Heart left ventricle (tissue), 16 donors: ENCODE measurements around the gene PASK. TPM values are rescaled to one million over a fixed set of nuclear protein-coding genes. Genes with fewer than 3 reads are reported as not detected.
A peak's percentile ranks its signal among the peaks of the same experiment; 100 is the strongest.

Source experiments
- ATAC-seq, 4 donors: fragments of 200-7000 bp; cut with Tn5 transposase; one replicate each; pipeline ENCODE4 v1.9.1; 2020 to 2022; ENCODE audit warnings: moderate library complexity in 4 of 4, mild to moderate bottlenecking in 3 of 4, moderate number of reproducible peaks in 1 of 4
- DNase-seq, 5 donors: peaks; one replicate each; pipeline ENCODE4 v3.0.0-alpha.2; 2020
- H3K27ac ChIP-seq, 12 donors: fragments of 200-600 bp; sonication (generic) in 4 of 12; one replicate each; pipeline versions ENCODE4 v1.5.0 to v1.8.0; 2016 to 2022; ENCODE audit warnings: mild to moderate bottlenecking in 2 of 12
- H3K27me3 ChIP-seq, 9 donors: fragments of 200-600 bp; sonication (generic) in 2 of 9; one replicate each; pipeline versions ENCODE4 v1.5.1 to v1.8.0; 2016 to 2022; ENCODE audit warnings: mild to moderate bottlenecking in 3 of 9
- H3K36me3 ChIP-seq, 9 donors: fragments of 200-600 bp; sonication (generic) in 2 of 9; one replicate each; pipeline versions ENCODE4 v1.5.0 to v1.8.0; 2018 to 2022; ENCODE audit warnings: mild to moderate bottlenecking in 2 of 9
- H3K4me1 ChIP-seq, 12 donors: fragments of 200-600 bp; sonication (generic) in 4 of 12; one replicate each; pipeline versions ENCODE4 v1.5.0 to v1.8.0; 2016 to 2022; ENCODE audit warnings: mild to moderate bottlenecking in 3 of 12
- H3K4me3 ChIP-seq, 12 donors: fragments of 200-600 bp; sonication (generic) in 4 of 12; one replicate each; pipeline versions ENCODE4 v1.5.0 to v1.8.0; 2017 to 2022; ENCODE audit warnings: mild to moderate bottlenecking in 9 of 12, moderate library complexity in 4 of 12
- H3K9me3 ChIP-seq, 12 donors: fragments of 200-600 bp; sonication (generic) in 4 of 12; one replicate each; pipeline versions ENCODE4 v1.5.0 to v1.8.0; 2016 to 2022; ENCODE audit warnings: mild to moderate bottlenecking in 1 of 12
- POLR2A ChIP-seq, 2 donors: fragments of 450-650 bp; IDR thresholded peaks; one replicate each; pipeline ENCODE4 v1.6.1; 2017; ENCODE audit warnings: antibody characterized with exemption in 2 of 2, mild to moderate bottlenecking in 2 of 2, moderate library complexity in 2 of 2
- WGBS, 4 donors: extraction: QIAGEN DNeasy Blood & Tissue Kit in 2 of 4; methylation state at CpG; one replicate each; pipeline versions ENCODE4 v1.1.5 to v1.1.7; 2013 to 2018; 5-methylcytosine and 5-hydroxymethylcytosine counted together
- intact Hi-C, 10 donors: fragments of 100-400 bp; cut with DNase I; formaldehyde crosslinking; loops; one replicate each; pipeline versions ENCODE4 v1.11.1 to v1.14.2; 2022
- polyA plus RNA-seq, 2 donors: library from polyadenylated mRNA; stranded (reverse); fragments of 200-250 nt; gene quantifications; one replicate each; pipeline ENCODE4 v1.2.3, GENCODE V29; 2013
- total RNA-seq, 9 donors: library from RNA; depleted of rRNA in 2 of 9; stranded (reverse); fragments of >200 nt in 2 of 9; fragmentation: NEBNext Ultra II Directional in 3 of 9; extraction: Animal tissue kit (Norgen Biotek cat#: 25700) in 3 of 9; gene quantifications; one replicate each; pipeline versions ENCODE4 v1.1.0 to v1.2.4, GENCODE V29; 2016 to 2023
- TF ChIP-seq, protein P1 (sequence below), 12 donors: fragments of 200-600 bp; sonication (generic) in 4 of 12; IDR thresholded peaks; one replicate each; pipeline versions ENCODE4 v1.5.0 to v1.8.0; 2018 to 2022; ENCODE audit warnings: antibody characterized with exemption in 12 of 12, mild to moderate bottlenecking in 5 of 12
- donor health status: ischemic (EF 13 %, LVEDD 7.1; RV severe dilation, severe dysfunction).
- donor health status: healthy with polysubstance abuse.
- donor health status: DM: no; HTN: yes; CAD: no.
- donor health status: DM: no; HTN: no; CAD: no.
- donor health status: ischemic (EF 25% LVEDD 6.9; RV normal size, moderate dysfunction).
- donor health status: ischemic (EF 25% LVEDD 5.7; RV mildly dilated, moderate dysfunction).
- donor health status: healthy.
- donor health status: DM: yes; HTN: yes; CAD: no.
- donor health status: ischemic (EF 35%, LVEDD 5.7; RV mildly dilated, moderate dysfunction).
- donor health status: nonischemic (EF 11% LVEDD 7.7; RV severe dilation, severe dysfunction).
- donor health status: DM: yes; HTN: yes; CAD: no.
- donor health status: PGD.
- donor health status: ischemic (EF 29% LVEDD 5.4; RV normal size, mild dysfunction).
- donor health status: nonischemic (EF 23%, LVEDD 6.1; RV moderate dilation, normal function).

PASK gene
- total and polyA plus RNA-seq, 11 donors: 0.60 to 6.3 (median 1.6) TPM

DNA sequence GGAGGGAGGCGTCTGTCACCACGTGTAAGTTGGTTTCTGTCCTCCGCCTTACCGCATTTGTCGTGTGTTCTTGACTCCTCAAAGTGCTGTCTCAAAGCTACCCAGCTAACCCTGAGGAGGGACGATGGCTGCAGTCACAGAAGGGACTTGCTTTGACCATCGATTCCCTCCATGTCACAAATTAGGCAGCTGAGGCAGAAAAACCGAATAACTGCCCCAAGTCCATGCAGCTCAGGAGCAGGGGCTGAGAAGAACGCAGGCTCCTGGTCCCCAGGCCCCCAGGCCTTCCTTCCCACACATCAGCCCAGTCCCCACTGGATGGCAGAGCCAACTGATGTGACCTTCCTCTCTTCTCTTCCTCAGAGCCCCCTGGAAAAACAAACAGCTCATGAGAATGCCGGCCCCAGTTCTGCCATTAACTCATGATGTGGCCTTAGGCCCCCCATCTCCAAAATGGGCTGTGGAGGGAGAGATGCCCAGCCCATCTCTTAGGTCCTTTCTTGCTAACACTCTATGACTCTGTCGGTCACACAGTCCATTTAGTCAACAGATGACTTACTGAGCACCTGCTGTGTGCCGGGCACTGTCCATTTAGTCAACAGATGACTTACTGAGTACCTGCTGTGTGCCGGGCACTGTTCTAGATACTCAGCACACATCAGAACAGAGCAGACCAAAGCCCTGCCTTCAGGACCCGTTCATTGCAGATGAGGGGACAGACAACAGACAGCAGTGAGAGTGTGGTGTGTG lies 66.8 kb downstream of the PASK start:
- Histone ChIP-seq H3K4me1 (peaks cover 0 to 4% (median 0%) of the 10 kb centered on the region in 12 donors), H3K27ac (no peak overlapping the region), H3K4me3 (no peak overlapping the region), H3K27me3 (no peaks in the 10 kb centered on the region), H3K9me3 (no peaks in the 10 kb centered on the region), H3K36me3 (peaks cover 0 to 33% (median 23%) of the 10 kb centered on the region in 9 donors)
- ATAC-seq (peak in 1 of 4 donors; percentile 6), DNase-seq (no peak)
- intact Hi-C loops: loop anchor here in 1 of 10 donors (10.0 kb wide), 1 partner anchor 228 kb away; no protein-coding TSS in a partner anchor
- 81 to 84% (median 82%) methylated on average over 14 of the region's 14 CpGs for WGBS, 4 donors
- TF ChIP-seq, protein P1, sequence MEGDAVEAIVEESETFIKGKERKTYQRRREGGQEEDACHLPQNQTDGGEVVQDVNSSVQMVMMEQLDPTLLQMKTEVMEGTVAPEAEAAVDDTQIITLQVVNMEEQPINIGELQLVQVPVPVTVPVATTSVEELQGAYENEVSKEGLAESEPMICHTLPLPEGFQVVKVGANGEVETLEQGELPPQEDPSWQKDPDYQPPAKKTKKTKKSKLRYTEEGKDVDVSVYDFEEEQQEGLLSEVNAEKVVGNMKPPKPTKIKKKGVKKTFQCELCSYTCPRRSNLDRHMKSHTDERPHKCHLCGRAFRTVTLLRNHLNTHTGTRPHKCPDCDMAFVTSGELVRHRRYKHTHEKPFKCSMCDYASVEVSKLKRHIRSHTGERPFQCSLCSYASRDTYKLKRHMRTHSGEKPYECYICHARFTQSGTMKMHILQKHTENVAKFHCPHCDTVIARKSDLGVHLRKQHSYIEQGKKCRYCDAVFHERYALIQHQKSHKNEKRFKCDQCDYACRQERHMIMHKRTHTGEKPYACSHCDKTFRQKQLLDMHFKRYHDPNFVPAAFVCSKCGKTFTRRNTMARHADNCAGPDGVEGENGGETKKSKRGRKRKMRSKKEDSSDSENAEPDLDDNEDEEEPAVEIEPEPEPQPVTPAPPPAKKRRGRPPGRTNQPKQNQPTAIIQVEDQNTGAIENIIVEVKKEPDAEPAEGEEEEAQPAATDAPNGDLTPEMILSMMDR (IDR thresholded peaks at IDR 0.05): no peak
- no peak for TF ChIP-seq POLR2A (IDR thresholded peaks at IDR 0.05)

GRCh38 chr2:241081643-241082340 lies 67.5 kb downstream of the PASK start:
- H3K9me3 ChIP-seq: no peaks in the 10 kb centered on the region
- TF ChIP-seq, protein P1 (IDR thresholded peaks at IDR 0.05): no peak
- no peak for TF ChIP-seq POLR2A (IDR thresholded peaks at IDR 0.05)
- peak in 3 of 4 donors; percentile 16 to 33 (median 33) for ATAC-seq
- WGBS, 4 donors: 67 to 85% (median 68%) methylated on average over 22 to 28 of the region's 28 CpGs
- H3K27me3 ChIP-seq: no peaks in the 10 kb centered on the region
- no peak overlapping the region for H3K4me3 ChIP-seq
- H3K4me1 ChIP-seq: peaks cover 0 to 4% (median 0%) of the 10 kb centered on the region in 12 donors
- intact Hi-C loops: loop anchor here in 1 of 10 donors (10.0 kb wide), 1 partner anchor 227 kb away; no protein-coding TSS in a partner anchor
- H3K27ac ChIP-seq: no peak overlapping the region
- no peak for DNase-seq
- H3K36me3 ChIP-seq: peaks cover 0 to 31% (median 16%) of the 10 kb centered on the region in 9 donors

DNA sequence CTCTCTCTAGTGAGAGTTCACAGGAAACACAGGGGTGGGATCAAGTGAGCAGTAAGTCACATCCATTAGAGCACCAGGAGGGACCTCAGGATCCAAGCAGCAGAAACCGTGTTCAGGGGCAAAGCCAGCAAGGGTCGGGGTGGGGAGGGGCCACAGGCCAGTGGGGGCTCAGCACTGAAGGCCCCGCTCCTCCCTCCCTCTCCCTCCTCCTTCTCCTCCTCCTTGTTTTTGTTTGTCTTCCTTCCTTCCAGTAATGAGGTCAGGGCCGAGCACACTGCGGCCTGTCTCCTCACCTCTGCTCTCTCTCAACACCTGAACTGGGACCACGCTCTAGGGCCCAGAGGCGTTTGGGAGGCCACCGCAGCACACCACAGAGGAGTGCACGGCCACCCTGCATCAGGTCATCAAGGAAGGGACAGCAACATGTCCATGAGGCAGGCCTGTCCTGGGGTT lies 68.1 kb downstream of the PASK start:
- H3K9me3 ChIP-seq: no peaks in the 10 kb centered on the region
- intact Hi-C loops: loop anchor here in 1 of 10 donors (10.0 kb wide), 1 partner anchor 226 kb away; no protein-coding TSS in a partner anchor
- WGBS, 4 donors: 56 to 71% (median 63%) methylated on average over 9 of the region's 9 CpGs
- no peak overlapping the region for H3K4me3 ChIP-seq
- peaks cover 0 to 25% (median 10%) of the 10 kb centered on the region in 9 donors for H3K36me3 ChIP-seq
- H3K4me1 ChIP-seq: peaks cover 0 to 4% (median 0%) of the 10 kb centered on the region in 12 donors
- no peak overlapping the region for H3K27ac ChIP-seq
- DNase-seq (no peak), ATAC-seq (peak in 2 of 4 donors; percentile 12 to 44)
- no peak for TF ChIP-seq POLR2A (IDR thresholded peaks at IDR 0.05)
- TF ChIP-seq, protein P1 (IDR thresholded peaks at IDR 0.05): no peak
- H3K27me3 ChIP-seq: no peaks in the 10 kb centered on the region
